ENCODE measurements around the gene ATG4B. TPM values are rescaled to one million over a fixed set of nuclear protein-coding genes. Genes with fewer than 3 reads are reported as not detected.

ATG4B gene
- total and polyA plus RNA-seq, 2 donors (not counting 3 experiments of a cell fraction or from before 2014, with no cell fraction given) = 83.6 to 113 TPM

DNA sequence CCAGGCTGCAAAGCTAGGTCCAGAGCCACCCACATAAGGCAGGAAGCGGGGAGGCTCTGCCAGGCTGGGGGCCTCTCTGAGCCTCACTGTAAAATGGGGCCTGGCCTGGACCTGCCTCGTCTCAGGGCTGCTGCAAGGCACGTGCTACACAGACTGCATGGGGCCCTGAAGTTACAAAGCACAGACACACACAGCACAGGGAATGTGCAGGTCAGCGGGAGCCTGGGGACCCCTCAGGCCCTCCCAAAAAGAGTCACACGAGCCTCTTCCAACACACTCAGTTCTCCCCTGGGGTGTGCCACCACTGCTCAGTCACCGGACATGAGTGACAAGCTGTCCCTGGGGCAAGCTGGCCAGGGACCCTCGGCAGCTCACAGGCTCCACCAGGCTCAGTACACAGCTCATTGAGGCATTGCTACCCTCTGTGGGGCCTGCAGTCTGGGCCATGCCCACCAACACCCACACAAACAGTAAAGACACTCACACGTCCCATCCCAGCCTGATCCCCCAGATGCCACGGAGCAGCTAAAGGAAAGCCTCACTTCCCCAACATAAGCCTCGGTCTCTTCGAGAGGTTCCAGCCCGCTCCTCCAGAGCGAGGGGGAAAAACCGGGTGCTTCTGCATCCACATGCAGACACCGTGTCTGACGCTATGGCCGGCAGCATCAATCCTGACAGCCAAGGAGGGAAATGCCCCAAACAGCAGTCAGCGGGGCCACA lies 45.2 kb upstream of the ATG4B start:
- CTCF ChIA-PET = no interaction called here
- BruUV-seq (replicated peaks) = no TSS peak

More for the DNA sequence above, 45.2 kb upstream of the ATG4B start:
- no peak overlapping the region for H3K9ac ChIP-seq (replicated peaks; ENCODE audit: extremely low read depth, insufficient read depth, low read length)
- no peaks in the 10 kb centered on the region for H3K27me3 ChIP-seq (ENCODE audit: control insufficient read depth in 2 of 2, insufficient read depth in 2 of 2, low read length in 2 of 2)
- no peak for DNase-seq (ENCODE audit: low read depth, low spot score)
- no peak overlapping the region for H3K4me3 ChIP-seq (replicated peaks in 1 of 3; ENCODE audit: insufficient read depth in 1 of 3, low read depth in 1 of 3, low read length in 3 of 3)
- TF ChIP-seq, protein P1, sequence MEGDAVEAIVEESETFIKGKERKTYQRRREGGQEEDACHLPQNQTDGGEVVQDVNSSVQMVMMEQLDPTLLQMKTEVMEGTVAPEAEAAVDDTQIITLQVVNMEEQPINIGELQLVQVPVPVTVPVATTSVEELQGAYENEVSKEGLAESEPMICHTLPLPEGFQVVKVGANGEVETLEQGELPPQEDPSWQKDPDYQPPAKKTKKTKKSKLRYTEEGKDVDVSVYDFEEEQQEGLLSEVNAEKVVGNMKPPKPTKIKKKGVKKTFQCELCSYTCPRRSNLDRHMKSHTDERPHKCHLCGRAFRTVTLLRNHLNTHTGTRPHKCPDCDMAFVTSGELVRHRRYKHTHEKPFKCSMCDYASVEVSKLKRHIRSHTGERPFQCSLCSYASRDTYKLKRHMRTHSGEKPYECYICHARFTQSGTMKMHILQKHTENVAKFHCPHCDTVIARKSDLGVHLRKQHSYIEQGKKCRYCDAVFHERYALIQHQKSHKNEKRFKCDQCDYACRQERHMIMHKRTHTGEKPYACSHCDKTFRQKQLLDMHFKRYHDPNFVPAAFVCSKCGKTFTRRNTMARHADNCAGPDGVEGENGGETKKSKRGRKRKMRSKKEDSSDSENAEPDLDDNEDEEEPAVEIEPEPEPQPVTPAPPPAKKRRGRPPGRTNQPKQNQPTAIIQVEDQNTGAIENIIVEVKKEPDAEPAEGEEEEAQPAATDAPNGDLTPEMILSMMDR (IDR thresholded peaks at IDR 0.05; ENCODE audit: extremely low read depth in 1 of 2, insufficient read depth in 1 of 2, low read depth in 1 of 2, low read length in 2 of 2) = no peak
- TF ChIP-seq POLR2AphosphoS5 (IDR thresholded peaks at IDR 0.05; ENCODE audit: insufficient read depth, low read depth, low read length) (no peak), FOS (IDR thresholded peaks at IDR 0.05; ENCODE audit: borderline replicate concordance, insufficient read depth, low read length) (no peak), MYC (IDR thresholded peaks at IDR 0.05; ENCODE audit: low read depth, low read length) (no peak), JUN (IDR thresholded peaks at IDR 0.05; ENCODE audit: borderline replicate concordance, insufficient read depth, insufficient read length, low read depth) (no peak), POLR2A (IDR thresholded peaks at IDR 0.05; ENCODE audit: low read depth, low read length) (no peak), EZH2 (IDR thresholded peaks at IDR 0.05; ENCODE audit: borderline replicate concordance, low read depth, low read length, severe bottlenecking) (no peak), GATA2 (IDR thresholded peaks at IDR 0.05; ENCODE audit: insufficient read depth, insufficient read length, low read depth, low read length) (no peak)
- TF ChIP-seq, protein P2, sequence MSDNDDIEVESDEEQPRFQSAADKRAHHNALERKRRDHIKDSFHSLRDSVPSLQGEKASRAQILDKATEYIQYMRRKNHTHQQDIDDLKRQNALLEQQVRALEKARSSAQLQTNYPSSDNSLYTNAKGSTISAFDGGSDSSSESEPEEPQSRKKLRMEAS (IDR thresholded peaks at IDR 0.05; ENCODE audit: insufficient read depth, insufficient read length) = no peak
- H3K27ac ChIP-seq (ENCODE audit: insufficient read depth, low read depth, low read length) = no peak overlapping the region
- H3K4me2 ChIP-seq (ENCODE audit: insufficient read depth, low read length) = no peak overlapping the region
- FAIRE-seq = no peak
- intact Hi-C loops (cut with micrococcal nuclease) (no loop called here), dilution Hi-C loops (cut with MboI; ENCODE audit: extremely low pct_ligation_motif_present, low sequenced_read_pairs) (no loop called here)
- no peaks in the 10 kb centered on the region for H3K4me1 ChIP-seq (ENCODE audit: control insufficient read depth, extremely low read depth, insufficient read depth, low read length)
- no peaks in the 10 kb centered on the region for H3K79me2 ChIP-seq (ENCODE audit: control insufficient read depth, insufficient read depth, low read length)
- H2AFZ ChIP-seq (ENCODE audit: low read depth, low read length) = no peak overlapping the region
- H3K9me3 ChIP-seq (replicated peaks; ENCODE audit: control insufficient read depth, insufficient read depth, low read length) = peaks cover under 1% of the 10 kb centered on the region
- H3K36me3 ChIP-seq (ENCODE audit: control insufficient read depth in 2 of 2, extremely low read depth in 1 of 2, insufficient read depth in 2 of 2, low read length in 2 of 2) = peaks cover 3% of the 10 kb centered on the region in 2 experiments
- H3K9me1 ChIP-seq (replicated peaks; ENCODE audit: control insufficient read depth, extremely low read depth, insufficient read depth, low read length) = no peaks in the 10 kb centered on the region
- POLR2A ChIA-PET = no interaction called here
- no peaks in the 10 kb centered on the region for H4K20me1 ChIP-seq (replicated peaks; ENCODE audit: control insufficient read depth, extremely low read depth, insufficient read depth, low read length)
